ENCODE results near the gene PANX1. TPM values are rescaled to one million over a fixed set of nuclear protein-coding genes. Genes with fewer than 3 reads are reported as not detected.

PANX1 gene
- total RNA-seq, 1 experiment from 2014 or later: 59.3 TPM

GRCh38 chr11:94132823-94133408, 4.3 kb downstream of the PANX1 start:
- DNase-seq (ENCODE audit: low read depth, low spot score): no peak
- Histone ChIP-seq H3K4me3 (ENCODE audit: low read depth in 2 of 2, low read length in 2 of 2) (no peak overlapping the region; a peak in 1 of 4 replicates), H3K36me3 (ENCODE audit: control insufficient read depth, insufficient read depth, low read length) (no peaks in the 10 kb centered on the region), H3K27me3 (ENCODE audit: control insufficient read depth, insufficient read depth, low read length) (no peaks in the 10 kb centered on the region), H3K27ac (ENCODE audit: low read length) (no peak overlapping the region; the same call in none of the 2 replicates), H3K4me1 (ENCODE audit: control insufficient read depth, insufficient read depth, low read length) (peaks cover 61% of the 10 kb centered on the region), H3K9me3 (ENCODE audit: control insufficient read depth, insufficient read depth, low read depth, low read length) (no peaks in the 10 kb centered on the region)
- intact Hi-C loops (cut with micrococcal nuclease; ENCODE audit: unreplicated experiment): no loop called here
- CTCF ChIA-PET: no interaction called here
- no TSS peak for BruUV-seq (replicated peaks)
- TF ChIP-seq, protein P1, sequence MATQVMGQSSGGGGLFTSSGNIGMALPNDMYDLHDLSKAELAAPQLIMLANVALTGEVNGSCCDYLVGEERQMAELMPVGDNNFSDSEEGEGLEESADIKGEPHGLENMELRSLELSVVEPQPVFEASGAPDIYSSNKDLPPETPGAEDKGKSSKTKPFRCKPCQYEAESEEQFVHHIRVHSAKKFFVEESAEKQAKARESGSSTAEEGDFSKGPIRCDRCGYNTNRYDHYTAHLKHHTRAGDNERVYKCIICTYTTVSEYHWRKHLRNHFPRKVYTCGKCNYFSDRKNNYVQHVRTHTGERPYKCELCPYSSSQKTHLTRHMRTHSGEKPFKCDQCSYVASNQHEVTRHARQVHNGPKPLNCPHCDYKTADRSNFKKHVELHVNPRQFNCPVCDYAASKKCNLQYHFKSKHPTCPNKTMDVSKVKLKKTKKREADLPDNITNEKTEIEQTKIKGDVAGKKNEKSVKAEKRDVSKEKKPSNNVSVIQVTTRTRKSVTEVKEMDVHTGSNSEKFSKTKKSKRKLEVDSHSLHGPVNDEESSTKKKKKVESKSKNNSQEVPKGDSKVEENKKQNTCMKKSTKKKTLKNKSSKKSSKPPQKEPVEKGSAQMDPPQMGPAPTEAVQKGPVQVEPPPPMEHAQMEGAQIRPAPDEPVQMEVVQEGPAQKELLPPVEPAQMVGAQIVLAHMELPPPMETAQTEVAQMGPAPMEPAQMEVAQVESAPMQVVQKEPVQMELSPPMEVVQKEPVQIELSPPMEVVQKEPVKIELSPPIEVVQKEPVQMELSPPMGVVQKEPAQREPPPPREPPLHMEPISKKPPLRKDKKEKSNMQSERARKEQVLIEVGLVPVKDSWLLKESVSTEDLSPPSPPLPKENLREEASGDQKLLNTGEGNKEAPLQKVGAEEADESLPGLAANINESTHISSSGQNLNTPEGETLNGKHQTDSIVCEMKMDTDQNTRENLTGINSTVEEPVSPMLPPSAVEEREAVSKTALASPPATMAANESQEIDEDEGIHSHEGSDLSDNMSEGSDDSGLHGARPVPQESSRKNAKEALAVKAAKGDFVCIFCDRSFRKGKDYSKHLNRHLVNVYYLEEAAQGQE (IDR thresholded peaks at IDR 0.05; ENCODE audit: insufficient read depth in 1 of 2, low read depth in 2 of 2, low read length in 1 of 2): no peak
- TF ChIP-seq, protein P2, sequence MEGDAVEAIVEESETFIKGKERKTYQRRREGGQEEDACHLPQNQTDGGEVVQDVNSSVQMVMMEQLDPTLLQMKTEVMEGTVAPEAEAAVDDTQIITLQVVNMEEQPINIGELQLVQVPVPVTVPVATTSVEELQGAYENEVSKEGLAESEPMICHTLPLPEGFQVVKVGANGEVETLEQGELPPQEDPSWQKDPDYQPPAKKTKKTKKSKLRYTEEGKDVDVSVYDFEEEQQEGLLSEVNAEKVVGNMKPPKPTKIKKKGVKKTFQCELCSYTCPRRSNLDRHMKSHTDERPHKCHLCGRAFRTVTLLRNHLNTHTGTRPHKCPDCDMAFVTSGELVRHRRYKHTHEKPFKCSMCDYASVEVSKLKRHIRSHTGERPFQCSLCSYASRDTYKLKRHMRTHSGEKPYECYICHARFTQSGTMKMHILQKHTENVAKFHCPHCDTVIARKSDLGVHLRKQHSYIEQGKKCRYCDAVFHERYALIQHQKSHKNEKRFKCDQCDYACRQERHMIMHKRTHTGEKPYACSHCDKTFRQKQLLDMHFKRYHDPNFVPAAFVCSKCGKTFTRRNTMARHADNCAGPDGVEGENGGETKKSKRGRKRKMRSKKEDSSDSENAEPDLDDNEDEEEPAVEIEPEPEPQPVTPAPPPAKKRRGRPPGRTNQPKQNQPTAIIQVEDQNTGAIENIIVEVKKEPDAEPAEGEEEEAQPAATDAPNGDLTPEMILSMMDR (IDR thresholded peaks at IDR 0.05): no peak
- no peak for TF ChIP-seq POLR2AphosphoS5 (IDR thresholded peaks at IDR 0.05; ENCODE audit: low read depth, low read length)
- no peak for TF ChIP-seq SIN3A (IDR thresholded peaks at IDR 0.05; ENCODE audit: borderline replicate concordance, insufficient read depth, low read depth, low read length)
- TF ChIP-seq TCF7L2 (IDR thresholded peaks at IDR 0.05; ENCODE audit: low read depth, low read length): no peak
- POLR2A ChIA-PET: no interaction called here
- in situ Hi-C loops (cut with HindIII; ENCODE audit: low pct_unique_long_range_greater_than_20kb, low sequenced_read_pairs): no loop called here
- ATAC-seq: no peak

DNA sequence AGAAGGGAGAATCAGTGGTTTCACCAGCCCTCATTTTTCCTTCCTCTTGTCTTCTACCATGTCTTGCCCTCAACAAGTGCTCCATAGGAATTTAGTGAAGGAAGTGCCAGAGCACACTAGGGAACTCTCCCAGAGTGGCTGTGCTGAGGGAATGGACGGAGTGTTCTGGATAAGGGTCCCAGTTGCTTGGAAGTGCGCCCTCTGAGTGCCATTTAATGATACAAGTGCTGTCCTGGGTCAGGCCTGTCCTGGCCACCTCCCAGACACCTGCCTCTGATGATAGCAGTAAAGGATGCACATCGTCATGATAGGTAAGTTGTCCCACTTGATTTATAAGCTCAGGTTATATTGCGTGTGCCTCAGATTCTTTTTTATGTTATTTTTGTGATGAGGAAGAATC, 5.1 kb downstream of the PANX1 start:
- ATAC-seq: no peak
- Histone ChIP-seq H3K9me3 (ENCODE audit: control insufficient read depth, insufficient read depth, low read depth, low read length) (no peaks in the 10 kb centered on the region), H3K36me3 (ENCODE audit: control insufficient read depth, insufficient read depth, low read length) (no peaks in the 10 kb centered on the region), H3K27ac (ENCODE audit: low read length) (peak overlapping the region; percentile 85), H3K4me3 (ENCODE audit: low read depth in 2 of 2, low read length in 2 of 2) (no peak overlapping the region), H3K4me1 (ENCODE audit: control insufficient read depth, insufficient read depth, low read length) (peaks cover 60% of the 10 kb centered on the region), H3K27me3 (ENCODE audit: control insufficient read depth, insufficient read depth, low read length) (no peaks in the 10 kb centered on the region)
- ChIA-PET CTCF (no interaction called here), POLR2A (no interaction called here)
- BruUV-seq (replicated peaks): no TSS peak
- DNase-seq (ENCODE audit: low read depth, low spot score): no peak
- intact Hi-C loops (cut with micrococcal nuclease; ENCODE audit: unreplicated experiment): no loop called here
- in situ Hi-C loops (cut with HindIII; ENCODE audit: low pct_unique_long_range_greater_than_20kb, low sequenced_read_pairs): no loop called here
- TF ChIP-seq, protein P1 (IDR thresholded peaks at IDR 0.05; ENCODE audit: insufficient read depth in 1 of 2, low read depth in 2 of 2, low read length in 1 of 2): no peak
- TF ChIP-seq POLR2AphosphoS5 (IDR thresholded peaks at IDR 0.05; ENCODE audit: low read depth, low read length): no peak
- no peak for TF ChIP-seq TCF7L2 (IDR thresholded peaks at IDR 0.05; ENCODE audit: low read depth, low read length)
- TF ChIP-seq, protein P2 (IDR thresholded peaks at IDR 0.05): no peak
- TF ChIP-seq SIN3A (IDR thresholded peaks at IDR 0.05; ENCODE audit: borderline replicate concordance, insufficient read depth, low read depth, low read length): no peak
